CD4-positive, alpha-beta T cell treated with Interleukin-15 for 4 hours (primary cell): ENCODE measurements around the gene ZCCHC4.

ENCODE experiments used
- DNase-seq: peaks from one replicate; pipeline ENCODE4 v3.0.0-alpha.2; 2020; ENCODE audit warnings: low spot score

The ZCCHC4 gene

DNA sequence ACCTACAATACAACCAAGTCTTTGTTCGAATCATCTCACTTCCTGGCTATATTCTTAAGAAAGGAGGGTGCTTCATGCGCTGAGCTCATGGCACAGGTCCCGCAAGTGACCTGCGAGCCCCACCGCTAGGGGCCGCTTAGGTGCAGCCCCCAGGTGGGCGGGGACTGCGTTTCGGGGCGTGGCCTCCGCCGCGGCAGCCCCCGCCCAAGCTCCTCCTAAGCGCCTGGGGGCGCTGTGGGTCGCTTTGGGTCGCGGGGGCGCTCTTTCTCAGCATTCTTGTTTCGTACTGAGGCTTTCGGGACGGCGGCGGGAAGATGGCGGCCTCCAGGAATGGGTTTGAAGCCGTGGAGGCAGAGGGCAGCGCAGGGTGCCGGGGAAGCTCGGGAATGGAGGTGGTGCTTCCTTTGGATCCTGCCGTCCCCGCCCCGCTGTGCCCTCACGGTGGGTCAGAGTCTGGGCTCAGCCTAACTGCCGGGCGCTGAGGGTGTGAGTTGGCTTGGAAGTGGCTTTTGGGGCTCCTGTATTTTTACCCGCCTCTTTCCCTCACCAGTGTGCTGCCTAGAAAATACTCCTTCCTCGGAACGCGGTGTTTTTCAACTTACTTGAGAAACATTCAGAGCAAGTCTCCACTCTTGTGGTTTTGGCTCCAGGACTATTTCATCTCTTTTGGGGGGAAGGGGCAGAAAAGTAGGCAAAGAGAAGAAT is at the start of gene ZCCHC4:
Gene ZCCHC4 (plus strand): TSS at position 279 of the 705 bp plus-strand sequence. CDS start 36 bp downstream, at position 315.
- DNase-seq = peak; percentile 88

DNA sequence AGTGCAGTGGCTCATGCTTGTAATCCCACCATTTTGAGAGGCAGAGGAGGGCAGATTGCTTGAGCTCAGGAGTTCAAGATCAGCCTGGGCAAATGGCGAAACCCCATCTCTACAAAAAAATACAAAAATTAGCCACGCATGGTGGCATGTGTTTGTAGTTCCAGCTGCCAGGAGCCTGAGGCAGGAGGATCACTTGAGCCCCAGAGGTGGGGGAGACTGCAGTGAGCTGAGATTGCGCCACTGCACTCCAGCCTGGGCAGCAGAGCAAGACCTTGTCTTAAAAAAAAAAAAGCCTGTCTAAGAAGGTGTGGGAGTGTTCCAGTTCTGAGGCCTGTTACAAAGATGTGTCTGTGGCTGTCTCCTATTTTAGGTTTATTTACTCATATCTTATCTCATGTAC is 40.7 kb upstream of the ZCCHC4 start:
- DNase-seq = no peak

GRCh38 chr4:25280210-25280609 is 32.4 kb upstream of the ZCCHC4 start:
- DNase-seq = no peak

DNA sequence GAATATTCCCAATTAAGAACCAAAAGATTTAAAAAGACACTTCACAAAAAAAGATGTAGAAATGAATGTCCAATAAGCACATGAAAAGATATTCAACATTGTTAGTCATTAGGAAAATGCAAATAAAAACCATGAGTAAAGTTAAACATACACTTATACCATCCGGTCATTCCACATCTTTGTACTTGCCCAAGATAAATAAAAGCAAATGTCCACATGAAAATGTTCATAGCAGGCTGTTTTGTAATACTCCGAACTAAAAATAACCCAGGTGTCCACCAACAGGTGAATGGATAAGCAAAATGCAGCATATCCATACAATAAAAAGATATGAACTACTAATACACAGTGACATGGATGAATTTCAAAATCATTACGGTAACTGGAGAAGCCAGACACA is 28.6 kb upstream of the ZCCHC4 start:
- no peak for DNase-seq

DNA sequence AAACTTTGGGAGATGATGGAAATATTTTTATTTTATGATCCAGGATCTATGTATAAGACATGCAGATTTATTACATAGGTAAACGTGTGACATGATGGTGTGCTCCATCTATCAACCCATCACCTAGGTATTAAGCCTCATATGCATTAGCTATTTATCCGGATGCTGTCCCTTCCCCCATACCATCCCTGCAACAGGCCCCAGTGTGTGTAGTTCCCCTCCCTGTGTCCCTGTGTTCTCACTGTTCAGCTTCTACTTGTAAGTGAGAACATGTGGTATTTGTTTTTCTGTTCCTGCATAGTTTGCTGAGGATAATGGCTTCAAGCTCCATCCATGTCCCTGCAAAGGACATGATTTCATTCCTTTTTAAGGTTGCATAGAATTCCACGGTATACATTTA is 28.1 kb upstream of the ZCCHC4 start:
- no peak for DNase-seq

- no peak for DNase-seq
Observed at GRCh38 chr4:25290490-25291067, 22.0 kb upstream of the ZCCHC4 start.

DNA sequence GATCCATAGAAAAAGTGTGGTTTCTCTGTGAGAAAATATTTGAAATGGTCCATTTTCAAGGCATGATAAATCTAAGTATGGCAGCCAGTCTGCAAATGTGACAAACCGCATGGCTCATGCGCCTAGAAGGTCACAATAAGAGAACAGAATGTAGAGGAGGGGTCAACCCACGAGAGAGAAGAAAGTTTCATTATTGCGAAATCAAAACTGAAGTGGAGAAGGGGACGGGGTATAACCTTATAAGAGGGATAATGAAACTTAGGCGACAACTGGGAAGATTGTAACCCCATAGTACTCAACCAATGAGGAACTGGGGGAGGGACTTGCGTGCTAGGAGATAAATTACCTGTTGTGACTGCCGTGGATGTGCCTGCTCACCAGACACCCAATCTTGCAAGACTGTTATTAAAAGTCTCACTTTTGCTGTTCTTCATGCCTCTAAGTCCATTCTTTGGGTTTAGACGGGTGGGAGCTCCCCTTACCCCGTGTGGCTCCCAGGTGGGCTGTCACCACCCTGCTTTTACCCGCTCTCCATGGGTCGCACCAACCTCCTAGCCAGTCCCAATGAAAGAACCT is 21.3 kb upstream of the ZCCHC4 start:
- DNase-seq = no peak

DNA sequence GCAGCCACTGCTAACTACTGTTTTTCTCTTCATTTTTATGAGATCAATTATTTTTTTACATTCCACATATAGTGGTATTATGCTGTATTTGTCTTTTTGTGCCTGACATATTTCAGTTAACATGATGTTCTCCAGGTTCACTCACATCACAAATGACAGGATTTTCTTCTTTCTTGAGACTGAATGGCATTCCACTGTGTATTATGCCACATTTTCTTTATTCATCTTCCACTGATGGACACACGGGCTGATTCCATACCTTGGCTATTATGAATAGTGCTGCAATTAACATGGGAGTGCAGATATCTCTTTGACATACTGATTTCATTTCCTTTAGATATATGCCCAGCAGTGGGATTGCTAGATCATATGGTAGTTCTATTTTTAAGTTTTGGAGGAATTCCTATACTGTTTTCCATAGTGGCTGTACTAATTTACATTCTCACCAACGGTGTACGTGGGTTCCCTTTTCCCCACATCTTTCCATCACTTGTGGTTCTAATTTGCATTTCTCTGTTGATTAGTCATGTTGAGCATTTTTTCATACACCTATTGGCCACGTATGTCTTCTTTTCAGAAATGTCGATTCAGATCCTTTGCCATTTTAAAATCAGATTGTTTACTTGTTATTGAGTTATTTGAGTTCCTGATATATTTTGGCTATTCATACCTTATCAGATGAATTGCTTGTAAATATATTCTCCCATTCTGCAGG is 14.9 kb upstream of the ZCCHC4 start:
- no peak for DNase-seq

DNA sequence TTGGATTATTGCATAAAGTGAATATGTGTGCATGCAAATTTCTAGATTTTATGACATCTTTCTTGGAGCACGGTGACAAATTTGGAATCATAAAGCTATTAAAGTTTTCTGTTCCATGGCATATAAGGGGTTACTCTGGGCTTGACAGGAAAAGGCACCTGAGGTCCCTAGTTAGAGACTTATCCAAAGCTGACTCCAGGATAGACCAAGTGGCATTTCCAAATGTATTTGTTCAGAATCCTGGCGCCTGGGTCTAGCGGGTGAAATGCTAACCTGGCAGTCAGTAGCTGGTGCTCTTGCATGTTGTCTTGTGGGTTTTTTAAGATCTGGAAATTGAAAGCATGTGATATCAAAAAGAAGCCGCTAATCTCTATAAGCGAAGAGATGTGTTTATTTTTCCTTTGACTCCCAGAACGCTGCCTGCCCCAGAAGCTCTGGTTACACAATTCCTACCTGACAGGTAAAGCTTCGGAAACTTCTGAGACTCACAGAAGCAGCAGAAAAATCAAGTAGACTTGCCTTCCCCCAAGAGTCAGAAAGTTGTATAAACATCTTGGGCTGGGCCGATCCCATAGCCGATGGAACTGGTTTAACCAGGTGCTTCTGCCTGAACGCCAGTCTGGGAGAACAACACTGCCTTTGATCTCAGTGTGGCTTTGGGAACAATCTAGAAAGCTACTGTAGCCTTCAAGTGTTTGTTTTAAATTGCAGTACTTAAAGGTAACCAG is 12.9 kb upstream of the ZCCHC4 start:
- DNase-seq = no peak

GRCh38 chr4:25301471-25301870 is 11.1 kb upstream of the ZCCHC4 start:
- no peak for DNase-seq

DNA sequence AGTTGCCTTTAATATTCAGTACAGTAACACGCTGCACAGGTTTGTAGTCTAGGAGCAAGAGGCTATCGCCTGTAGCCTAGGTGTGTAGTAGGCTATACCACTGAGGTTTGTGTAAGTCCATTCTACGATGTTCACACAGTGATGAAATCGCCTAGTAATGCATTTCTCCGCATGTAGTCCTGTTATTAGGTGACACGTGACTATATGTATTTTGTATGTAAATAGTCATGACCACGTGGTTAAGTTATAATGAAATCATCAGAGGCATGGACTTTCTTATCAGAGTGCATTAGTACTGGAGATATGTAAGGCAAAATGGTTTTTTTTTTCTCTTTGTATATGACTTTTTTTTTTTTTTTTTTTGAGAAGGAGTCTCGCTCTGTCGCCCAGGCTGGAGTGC is 9.9 kb upstream of the ZCCHC4 start:
- no peak for DNase-seq

- no peak for DNase-seq
Observed at GRCh38 chr4:25303578-25303977, 9.0 kb upstream of the ZCCHC4 start.

DNA sequence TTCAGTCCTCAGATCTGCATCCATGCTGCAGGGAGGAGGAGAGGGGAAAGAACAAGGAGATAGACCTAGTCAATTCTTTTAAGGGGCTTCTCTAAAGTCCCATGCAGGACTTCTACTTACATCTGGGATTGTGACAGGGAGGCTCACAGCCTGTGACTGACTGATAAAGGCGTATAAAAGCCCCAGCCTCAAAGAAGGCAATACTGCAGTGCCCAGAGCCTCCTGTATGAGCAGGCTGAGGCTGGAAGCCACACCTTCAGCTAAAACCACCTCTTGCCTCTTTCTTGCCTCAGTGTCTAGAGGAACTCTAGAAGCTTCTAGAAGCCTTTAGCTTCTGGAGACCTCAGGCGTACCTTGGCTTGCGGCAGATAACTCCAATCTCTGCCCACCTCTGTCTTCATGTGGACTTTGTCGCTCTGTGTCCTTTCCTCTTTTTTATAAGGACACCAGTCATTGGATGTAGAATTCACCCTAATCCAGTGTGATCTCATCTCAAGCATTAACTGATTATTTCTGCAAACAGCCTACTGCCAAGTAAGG is 6.0 kb upstream of the ZCCHC4 start:
- no peak for DNase-seq

DNA sequence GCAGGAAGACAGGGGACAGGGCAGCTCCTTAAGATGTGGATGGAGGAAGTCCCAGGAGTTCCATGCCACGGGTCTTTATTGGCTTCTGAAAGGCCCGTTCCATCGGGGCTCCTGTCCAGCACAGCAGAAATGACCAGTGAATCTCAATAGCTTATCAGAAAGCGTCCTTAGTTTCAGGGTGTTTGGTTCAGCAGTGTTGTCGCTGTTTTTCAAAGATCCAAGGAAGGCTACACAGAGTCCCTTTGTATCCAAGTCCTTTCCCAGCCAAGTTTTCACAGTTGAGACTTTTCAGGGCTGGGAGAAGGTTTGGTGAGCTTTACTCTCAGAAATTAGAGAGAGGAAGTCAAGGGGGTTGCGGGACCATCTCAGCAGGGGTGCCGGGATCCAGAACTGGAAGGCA is 5.0 kb upstream of the ZCCHC4 start:
- no peak for DNase-seq

DNA sequence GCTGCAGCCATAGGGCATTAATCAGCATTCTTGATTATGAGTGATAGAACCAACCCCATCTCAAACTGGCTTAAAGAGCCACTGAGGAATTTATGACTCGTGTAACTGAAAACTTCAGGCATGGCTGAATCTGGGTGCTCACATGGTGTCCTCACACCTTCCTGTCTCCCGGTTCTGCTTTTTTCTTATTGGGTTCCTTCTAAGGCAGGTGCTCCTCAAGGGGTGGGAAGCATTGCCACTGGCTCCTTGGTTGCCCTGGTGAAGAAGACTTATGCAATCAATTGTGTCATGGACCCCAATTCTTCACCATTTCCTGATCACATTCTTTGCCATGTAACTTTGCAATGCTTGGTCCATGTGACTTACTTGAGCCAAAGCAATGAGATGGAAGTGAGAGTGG is 4.3 kb upstream of the ZCCHC4 start:
- no peak for DNase-seq

DNA sequence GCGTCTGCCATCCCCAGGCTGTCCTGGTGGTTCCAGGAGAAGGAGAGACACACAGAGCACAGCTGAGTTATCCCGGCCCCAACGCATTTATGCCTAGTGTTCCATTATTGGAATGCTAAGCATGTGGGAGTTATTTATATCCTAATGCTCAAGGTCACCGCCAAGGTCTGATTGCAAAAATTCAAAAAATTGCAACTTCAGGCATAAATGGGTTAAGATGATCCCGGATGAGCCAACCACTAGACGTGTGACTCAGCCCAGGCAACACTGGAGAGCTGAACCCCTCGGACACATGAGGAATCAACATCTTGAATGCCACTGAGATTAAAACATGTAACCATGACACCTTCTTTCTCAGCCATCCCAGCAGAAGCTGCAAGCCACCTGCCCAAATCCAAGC is 3.8 kb upstream of the ZCCHC4 start:
- DNase-seq = no peak

GRCh38 chr4:25310066-25310802 is 2.3 kb upstream of the ZCCHC4 start:
- no peak for DNase-seq

GRCh38 chr4:25310803-25311166 is 1.8 kb upstream of the ZCCHC4 start:
- DNase-seq = no peak

- no peak for DNase-seq
Observed at GRCh38 chr4:25313201-25313895, 774 bp downstream of the ZCCHC4 start.

GRCh38 chr4:25320336-25320735 is 7.8 kb downstream of the ZCCHC4 start:
- DNase-seq = no peak

GRCh38 chr4:25320773-25321172 is 8.2 kb downstream of the ZCCHC4 start:
- no peak for DNase-seq
